ENCODE results near the gene ZNF786.

GRCh38 chr7:149063476-149063875 is 27.0 kb downstream of the ZNF786 start:
- TF ChIP-seq, protein P1, sequence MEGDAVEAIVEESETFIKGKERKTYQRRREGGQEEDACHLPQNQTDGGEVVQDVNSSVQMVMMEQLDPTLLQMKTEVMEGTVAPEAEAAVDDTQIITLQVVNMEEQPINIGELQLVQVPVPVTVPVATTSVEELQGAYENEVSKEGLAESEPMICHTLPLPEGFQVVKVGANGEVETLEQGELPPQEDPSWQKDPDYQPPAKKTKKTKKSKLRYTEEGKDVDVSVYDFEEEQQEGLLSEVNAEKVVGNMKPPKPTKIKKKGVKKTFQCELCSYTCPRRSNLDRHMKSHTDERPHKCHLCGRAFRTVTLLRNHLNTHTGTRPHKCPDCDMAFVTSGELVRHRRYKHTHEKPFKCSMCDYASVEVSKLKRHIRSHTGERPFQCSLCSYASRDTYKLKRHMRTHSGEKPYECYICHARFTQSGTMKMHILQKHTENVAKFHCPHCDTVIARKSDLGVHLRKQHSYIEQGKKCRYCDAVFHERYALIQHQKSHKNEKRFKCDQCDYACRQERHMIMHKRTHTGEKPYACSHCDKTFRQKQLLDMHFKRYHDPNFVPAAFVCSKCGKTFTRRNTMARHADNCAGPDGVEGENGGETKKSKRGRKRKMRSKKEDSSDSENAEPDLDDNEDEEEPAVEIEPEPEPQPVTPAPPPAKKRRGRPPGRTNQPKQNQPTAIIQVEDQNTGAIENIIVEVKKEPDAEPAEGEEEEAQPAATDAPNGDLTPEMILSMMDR (IDR thresholded peaks at IDR 0.05): no peak
- no peak for TF ChIP-seq POLR2A (IDR thresholded peaks at IDR 0.05)
